SJCRH30 (cell line): ENCODE measurements around the gene KIF13A. TPM values are rescaled to one million over a fixed set of nuclear protein-coding genes. Genes with fewer than 3 reads are reported as not detected.
A peak's percentile ranks its signal among the peaks of the same experiment; 100 is the strongest.

Source experiments
- DNase-seq, 2 experiments: peaks; one replicate each; pipeline ENCODE4 v3.0.0-alpha.2; 2015 to 2020
- H3K27ac ChIP-seq: fragments of 250-450 bp; sonication (Bioruptor Pico); 2 replicates; pipeline ENCODE4 v1.5.1; 2020; ENCODE audit warnings: mild to moderate bottlenecking, moderate library complexity
- H3K27me3 ChIP-seq: fragments of 250-450 bp; sonication (Bioruptor Pico); 2 replicates; pipeline ENCODE4 v1.5.1; 2020; ENCODE audit warnings: mild to moderate bottlenecking, moderate library complexity
- H3K36me3 ChIP-seq: fragments of 250-450 bp; sonication (Bioruptor Pico); 2 replicates; pipeline ENCODE4 v1.5.1; 2020; ENCODE audit warnings: mild to moderate bottlenecking, moderate library complexity
- H3K4me1 ChIP-seq: fragments of 250-450 bp; sonication (Bioruptor Pico); 2 replicates; pipeline ENCODE4 v1.5.1; 2020; ENCODE audit warnings: mild to moderate bottlenecking, moderate library complexity
- H3K4me3 ChIP-seq: fragments of 250-450 bp; sonication (Bioruptor Pico); 2 replicates; pipeline ENCODE4 v1.5.1; 2020; ENCODE audit warnings: mild to moderate bottlenecking, moderate library complexity
- H3K9me3 ChIP-seq: fragments of 250-450 bp; sonication (Bioruptor Pico); replicated peaks from 2 replicates; pipeline ENCODE4 v1.5.1; 2020; ENCODE audit warnings: mild to moderate bottlenecking, moderate library complexity
- total RNA-seq: library from RNA; depleted of rRNA; stranded (reverse); fragments of >200 nt; shearing (Covaris generic); gene quantifications from 2 replicates; pipeline ENCODE4 v1.2.3, GENCODE V29; 2014

KIF13A gene
- total RNA-seq, 1 experiment from 2014 or later: 13.3 TPM

DNA sequence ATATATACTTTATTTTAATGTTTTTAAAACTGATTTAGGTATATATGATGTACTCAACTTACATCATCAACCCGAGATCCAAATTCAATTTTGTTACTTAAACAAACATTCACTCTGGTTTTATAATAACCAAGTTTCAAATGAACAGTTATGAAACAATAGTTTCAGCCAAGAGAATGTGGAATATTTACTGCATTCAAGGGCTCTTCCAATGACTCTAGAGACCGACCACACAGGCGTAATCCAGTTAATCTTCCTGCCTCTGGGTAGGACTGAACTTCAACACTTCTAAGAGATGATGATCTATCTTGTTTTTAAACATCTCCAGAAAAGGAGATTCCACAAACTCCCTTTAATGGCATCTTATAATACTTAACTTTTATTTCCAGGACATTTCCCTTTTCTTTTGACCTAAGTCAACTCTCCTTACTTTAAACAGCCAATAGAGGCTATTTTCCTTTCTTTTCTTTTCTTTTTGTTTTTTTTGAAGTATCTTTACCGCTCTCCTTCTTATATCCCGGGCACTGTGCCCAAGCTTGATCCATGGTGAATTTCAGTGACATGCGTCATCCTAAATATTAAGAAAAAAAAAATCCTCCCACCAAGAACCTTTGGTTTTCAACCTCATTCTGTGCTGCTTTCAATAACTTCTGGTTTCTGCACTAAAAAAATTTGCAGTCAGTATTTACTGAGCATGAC, 110.1 kb downstream of the KIF13A start:
- Histone ChIP-seq H3K4me1 (peaks cover 21% of the 10 kb centered on the region), H3K9me3 (no peaks in the 10 kb centered on the region), H3K36me3 (no peaks in the 10 kb centered on the region), H3K4me3 (peak overlapping the region; percentile 12; the same call in 1 of the 2 replicates), H3K27me3 (no peaks in the 10 kb centered on the region), H3K27ac (peak overlapping the region; percentile 68)
- peak; percentile 70 to 82 for DNase-seq

DNA sequence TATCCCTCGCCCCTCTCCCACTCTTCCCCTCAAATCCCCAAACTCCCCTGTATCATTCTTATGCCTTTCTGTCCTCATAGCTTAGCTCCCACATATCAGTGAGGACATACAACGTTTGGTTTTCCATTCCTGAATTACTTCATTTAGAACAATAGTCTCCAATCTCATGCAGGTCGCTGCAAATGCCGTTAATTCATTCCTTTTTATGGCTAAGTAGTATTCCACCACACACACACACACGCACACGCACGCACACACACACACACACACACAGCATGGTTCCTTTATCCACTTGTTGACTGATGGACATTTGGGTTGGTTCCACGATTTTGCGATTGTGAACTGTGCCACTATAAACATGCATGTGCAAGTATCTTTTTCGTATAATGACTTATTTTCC, 112.7 kb downstream of the KIF13A start:
- Histone ChIP-seq H3K27ac (no peak overlapping the region), H3K9me3 (no peaks in the 10 kb centered on the region), H3K27me3 (no peaks in the 10 kb centered on the region), H3K4me3 (no peak overlapping the region), H3K36me3 (no peaks in the 10 kb centered on the region), H3K4me1 (peaks cover 21% of the 10 kb centered on the region)
- DNase-seq: no peak

DNA sequence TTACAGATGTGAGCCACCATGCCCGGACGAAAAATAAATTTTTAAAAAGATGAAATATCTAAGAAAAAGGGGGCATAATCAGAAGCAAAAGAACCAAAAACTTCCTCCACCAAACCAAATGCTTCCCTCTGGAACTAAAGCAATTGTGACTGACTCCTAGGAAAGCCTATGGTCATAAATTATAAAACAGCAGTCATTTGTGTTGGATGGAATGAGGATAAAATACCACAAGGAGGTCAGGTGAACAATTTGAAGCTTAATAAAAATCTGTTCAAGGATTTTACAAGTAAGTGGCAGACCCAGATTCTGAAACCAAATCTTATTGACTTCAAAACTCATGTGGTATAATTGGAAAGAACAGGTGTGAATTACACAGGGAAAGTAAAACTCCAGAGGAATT, 114.5 kb downstream of the KIF13A start:
- Histone ChIP-seq H3K36me3 (no peaks in the 10 kb centered on the region), H3K9me3 (no peaks in the 10 kb centered on the region), H3K27me3 (no peaks in the 10 kb centered on the region), H3K4me1 (peaks cover 35% of the 10 kb centered on the region), H3K27ac (no peak overlapping the region), H3K4me3 (no peak overlapping the region)
- peak in 1 of 2 experiments; percentile 10 for DNase-seq

DNA sequence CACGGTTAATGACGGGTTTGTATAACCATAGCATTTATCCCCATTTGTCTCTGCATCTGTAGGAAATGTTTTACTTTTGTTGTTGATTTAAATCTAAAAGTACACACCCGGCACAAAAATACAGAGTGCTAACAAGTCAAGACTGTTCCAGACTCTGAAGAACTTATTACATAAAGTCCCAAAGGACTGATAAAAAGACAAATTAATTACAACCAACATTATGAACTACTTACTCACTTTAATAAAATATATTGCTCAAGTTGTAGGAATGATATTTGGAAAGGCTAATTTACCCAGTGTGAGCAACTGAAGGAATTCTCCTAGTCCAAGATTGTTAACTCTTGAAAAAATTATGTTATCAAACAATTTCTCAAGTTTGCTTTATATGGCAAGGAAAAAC, 115.6 kb downstream of the KIF13A start:
- DNase-seq: no peak
- H3K27ac ChIP-seq: no peak overlapping the region
- no peaks in the 10 kb centered on the region for H3K9me3 ChIP-seq
- no peaks in the 10 kb centered on the region for H3K36me3 ChIP-seq
- no peak overlapping the region for H3K4me3 ChIP-seq
- no peaks in the 10 kb centered on the region for H3K27me3 ChIP-seq
- H3K4me1 ChIP-seq: peaks cover 39% of the 10 kb centered on the region

DNA sequence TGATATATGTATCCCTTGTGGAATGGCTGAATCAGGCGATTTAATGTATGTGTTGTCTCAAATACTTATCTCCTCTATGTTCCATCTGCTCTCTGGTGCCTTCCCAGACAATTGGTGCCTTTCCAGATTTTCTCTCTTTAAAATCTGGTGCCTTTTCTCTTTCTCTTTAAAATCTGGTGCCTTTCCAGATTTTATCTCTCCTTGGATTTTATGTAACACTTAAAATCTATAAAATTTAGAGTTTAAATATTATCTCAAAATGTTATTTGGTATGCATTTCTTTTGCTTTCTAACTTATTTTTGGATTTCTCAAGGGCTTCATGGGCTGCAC, 116.3 kb downstream of the KIF13A start:
- Histone ChIP-seq H3K27ac (no peak overlapping the region), H3K36me3 (no peaks in the 10 kb centered on the region), H3K27me3 (no peaks in the 10 kb centered on the region), H3K4me1 (peaks cover 32% of the 10 kb centered on the region), H3K4me3 (no peak overlapping the region), H3K9me3 (no peaks in the 10 kb centered on the region)
- no peak for DNase-seq

DNA sequence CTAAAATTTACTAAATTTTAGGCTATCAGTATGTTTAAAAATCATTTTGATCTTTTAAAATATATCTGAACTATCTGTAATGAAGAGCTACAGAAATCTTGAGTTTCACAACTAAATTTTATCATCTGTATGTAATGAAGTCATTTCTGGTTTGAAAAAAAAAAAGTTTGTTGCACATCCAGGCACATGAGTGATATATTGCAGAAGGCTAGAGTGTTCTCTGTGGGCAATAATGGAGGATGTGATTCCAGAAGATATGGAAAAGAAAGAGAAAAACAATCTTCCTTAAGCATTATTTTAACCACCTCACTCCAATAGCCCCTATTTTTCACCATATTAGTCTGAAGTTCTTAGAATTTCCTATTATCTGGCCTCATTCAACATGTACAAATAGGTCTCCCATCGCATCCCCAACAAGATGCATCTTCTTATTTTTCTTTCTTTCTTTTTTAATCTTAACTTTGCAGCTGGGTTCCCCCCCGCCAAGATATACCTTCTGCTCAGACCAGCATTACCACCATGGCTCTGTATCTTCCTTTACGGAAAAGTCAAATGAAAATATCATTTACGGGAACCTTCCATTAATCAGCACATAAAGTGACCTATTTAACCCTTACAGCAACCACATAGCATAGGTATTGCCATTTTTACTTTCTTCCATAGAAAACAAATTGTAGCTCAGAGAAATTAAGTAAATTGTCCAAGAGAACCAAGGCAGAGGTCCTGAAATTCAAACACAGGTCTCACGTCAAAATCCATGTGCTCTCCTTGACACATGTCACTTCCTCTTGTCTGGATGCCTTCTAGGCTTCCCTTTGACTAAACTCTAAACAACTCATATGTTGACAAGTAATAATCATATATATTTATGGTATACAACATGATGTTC, 116.9 kb downstream of the KIF13A start:
- no peak for DNase-seq

DNA sequence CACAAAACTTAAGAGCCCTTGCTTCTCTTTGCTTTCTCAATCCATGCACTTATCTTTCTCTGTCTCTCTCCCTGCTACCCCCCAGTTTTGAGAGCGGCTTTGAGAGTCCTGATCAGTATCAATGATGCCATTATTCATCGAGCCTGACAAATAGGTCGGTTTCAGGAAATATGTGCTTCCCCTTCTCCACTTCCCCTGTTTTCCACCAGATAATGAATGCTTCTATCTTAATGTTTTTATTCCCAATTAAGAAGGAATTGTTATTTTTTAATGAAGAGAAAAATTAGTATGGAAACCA, 117.7 kb downstream of the KIF13A start:
- H3K27ac ChIP-seq: peak overlapping the region; percentile 46

More for the DNA sequence above, 116.9 kb downstream of the KIF13A start:
- Histone ChIP-seq H3K9me3 (no peaks in the 10 kb centered on the region), H3K27ac (no peak overlapping the region), H3K4me3 (no peak overlapping the region), H3K27me3 (no peaks in the 10 kb centered on the region), H3K36me3 (no peaks in the 10 kb centered on the region), H3K4me1 (peaks cover 30% of the 10 kb centered on the region)

DNA sequence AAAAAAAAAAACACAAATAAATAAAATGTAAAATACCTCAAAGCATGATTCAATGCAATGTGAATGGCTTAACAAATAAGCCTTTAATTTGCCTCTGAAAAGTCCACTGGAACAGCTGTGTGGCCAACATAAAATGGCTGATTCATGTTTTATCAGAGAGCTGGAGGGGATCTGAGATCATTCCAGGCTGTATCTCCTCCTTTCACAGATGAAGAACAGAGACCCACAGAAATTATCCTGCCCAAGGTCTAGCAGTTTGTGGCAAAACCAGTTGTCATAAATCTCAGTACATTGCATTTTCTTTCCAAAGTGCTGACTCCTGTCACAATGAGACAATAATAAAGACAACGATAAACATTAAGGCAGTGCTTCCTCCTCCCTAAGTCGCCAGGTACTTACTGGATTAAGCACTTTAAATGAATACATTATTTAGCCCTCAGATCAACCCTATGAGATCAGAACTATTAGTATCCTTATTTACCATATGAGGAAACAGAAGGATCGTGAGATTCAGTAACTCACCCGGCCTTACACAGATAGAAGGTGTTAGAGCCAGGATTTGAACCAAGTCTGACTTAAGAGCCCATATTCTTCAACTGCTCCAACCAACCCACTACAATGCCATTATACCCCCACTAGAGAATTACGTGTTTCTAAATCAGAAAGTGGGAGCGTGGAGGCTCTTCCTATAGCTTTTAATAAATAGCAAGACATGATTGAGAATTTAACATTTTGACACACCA, 118.3 kb downstream of the KIF13A start:
- Histone ChIP-seq H3K27me3 (no peaks in the 10 kb centered on the region), H3K4me3 (no peak overlapping the region), H3K27ac (peak overlapping the region; percentile 46), H3K4me1 (peaks cover 41% of the 10 kb centered on the region), H3K9me3 (no peaks in the 10 kb centered on the region), H3K36me3 (no peaks in the 10 kb centered on the region)
- peak; percentile 42 to 75 for DNase-seq

More for the DNA sequence above, 117.7 kb downstream of the KIF13A start:
- Histone ChIP-seq H3K9me3 (no peaks in the 10 kb centered on the region), H3K4me3 (no peak overlapping the region), H3K4me1 (peaks cover 37% of the 10 kb centered on the region), H3K27me3 (no peaks in the 10 kb centered on the region), H3K36me3 (no peaks in the 10 kb centered on the region)
- DNase-seq: no peak

DNA sequence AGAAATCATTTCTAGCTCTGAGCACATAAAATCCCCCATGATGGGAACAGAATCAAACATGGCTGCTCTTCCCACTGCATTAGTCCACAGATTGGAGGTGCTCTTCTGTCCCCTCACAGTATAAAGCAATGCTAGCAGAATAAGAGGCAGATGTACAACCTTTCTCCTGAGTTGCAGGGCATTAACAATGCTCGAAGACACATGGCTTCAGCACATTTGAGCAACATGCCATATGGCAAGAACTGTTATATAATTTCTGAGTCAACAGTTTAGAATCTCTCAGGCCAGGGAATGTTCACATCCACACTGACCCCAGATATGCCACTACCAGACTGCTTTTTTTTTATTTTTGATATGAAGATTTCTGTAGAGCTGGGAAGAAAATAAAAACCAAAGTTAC, 119.6 kb downstream of the KIF13A start:
- Histone ChIP-seq H3K27me3 (no peaks in the 10 kb centered on the region), H3K36me3 (no peaks in the 10 kb centered on the region), H3K27ac (peak overlapping the region; percentile 46), H3K9me3 (no peaks in the 10 kb centered on the region), H3K4me3 (no peak overlapping the region), H3K4me1 (peaks cover 44% of the 10 kb centered on the region)
- peak in 1 of 2 experiments; percentile 32 for DNase-seq

DNA sequence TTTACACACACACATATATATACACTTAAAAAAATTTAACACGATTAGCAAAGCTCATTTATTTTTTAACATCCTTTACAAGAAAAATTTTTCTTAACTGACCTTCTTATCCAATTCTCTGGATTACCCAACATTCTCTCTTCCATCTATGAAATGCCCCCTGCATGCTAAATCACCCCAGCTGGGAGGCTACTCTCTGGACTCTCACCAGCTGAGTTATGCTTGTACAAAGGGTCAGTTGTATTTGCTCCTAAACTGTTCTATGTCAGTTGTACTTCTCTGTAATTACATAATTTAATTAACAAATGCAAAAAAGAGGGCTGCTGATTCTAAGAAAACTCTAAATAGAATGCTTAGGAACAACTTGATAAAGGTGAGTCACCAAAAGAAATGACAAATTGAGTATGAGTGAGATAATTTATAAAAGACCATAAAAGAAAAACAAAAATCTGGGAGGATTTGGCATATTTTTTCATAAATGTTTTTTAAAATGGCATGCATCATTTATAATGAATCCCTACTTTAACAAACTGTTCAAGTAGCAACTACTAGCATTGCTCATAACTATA, 120.5 kb downstream of the KIF13A start:
- Histone ChIP-seq H3K4me3 (no peak overlapping the region), H3K4me1 (peaks cover 43% of the 10 kb centered on the region), H3K36me3 (no peaks in the 10 kb centered on the region), H3K27me3 (no peaks in the 10 kb centered on the region), H3K27ac (no peak overlapping the region; the same call in 1 of the 2 replicates), H3K9me3 (no peaks in the 10 kb centered on the region)
- DNase-seq: peak in 1 of 2 experiments; percentile 6

DNA sequence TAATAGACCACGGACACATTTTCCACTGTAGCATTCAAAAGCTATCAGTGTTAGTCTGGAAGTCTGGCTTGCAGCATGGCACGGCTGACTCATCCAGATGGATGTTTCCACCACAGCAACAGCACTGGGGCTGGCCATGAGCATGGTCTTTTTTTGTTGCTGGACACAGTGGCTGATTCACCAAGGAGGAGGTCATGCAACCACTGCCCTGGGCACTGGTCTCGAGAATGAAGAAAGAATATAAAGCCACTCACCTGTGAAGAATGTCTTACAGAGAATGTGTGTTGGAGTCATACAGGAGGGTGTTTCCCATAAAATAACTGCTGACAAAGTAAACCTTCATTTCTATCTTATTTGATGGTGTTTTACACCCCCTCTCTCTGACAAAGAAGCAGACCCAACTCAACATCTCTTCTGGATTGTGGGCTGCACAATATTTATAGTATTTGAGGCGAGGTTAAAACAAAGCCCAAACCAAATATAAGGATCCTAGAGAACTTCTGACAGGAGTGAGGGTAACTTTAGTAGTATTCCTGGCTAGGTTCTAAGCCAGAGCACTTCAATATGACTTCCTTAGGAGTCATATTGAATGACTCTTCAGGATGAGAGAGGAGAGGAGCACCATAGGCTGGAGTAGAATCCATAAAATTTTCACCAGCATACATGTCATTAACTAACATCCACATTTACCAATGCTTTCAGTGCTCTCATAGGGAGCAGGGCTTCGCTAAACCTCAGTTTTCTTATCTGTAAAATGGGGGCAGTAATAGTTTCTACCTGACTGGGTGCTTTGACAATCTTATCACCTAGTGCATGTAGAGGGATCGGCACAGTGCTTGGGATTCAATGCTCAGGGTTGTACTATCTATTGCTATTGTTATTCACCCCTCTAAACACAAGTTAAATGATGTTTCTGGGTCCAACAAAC, 121.4 kb downstream of the KIF13A start:
- Histone ChIP-seq H3K27ac (peak overlapping the region; percentile 89), H3K36me3 (no peaks in the 10 kb centered on the region), H3K4me3 (no peak overlapping the region), H3K27me3 (no peaks in the 10 kb centered on the region), H3K9me3 (no peaks in the 10 kb centered on the region), H3K4me1 (peaks cover 43% of the 10 kb centered on the region)
- DNase-seq: peak; percentile 30 to 50

DNA sequence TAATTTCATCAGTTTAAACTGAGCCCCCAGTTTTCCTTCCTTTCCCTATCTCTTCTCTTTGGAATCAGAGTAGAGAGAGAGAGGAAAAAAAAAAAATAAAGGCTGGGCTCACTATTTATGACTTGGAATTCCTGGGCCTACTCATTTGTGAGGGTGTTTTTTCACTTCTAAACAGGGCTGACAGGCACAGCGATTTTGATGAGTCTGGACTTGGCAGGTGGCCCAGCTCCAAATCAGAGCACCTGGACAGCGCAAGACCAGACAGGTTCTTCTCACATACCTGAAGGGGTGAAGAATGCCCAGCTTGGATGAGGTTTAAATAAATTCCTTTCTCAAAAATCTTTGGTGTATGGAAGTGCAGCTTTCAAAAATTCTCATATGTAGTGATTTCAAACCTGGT, 122.2 kb downstream of the KIF13A start:
- DNase-seq: peak in 1 of 2 experiments; percentile 4
- no peaks in the 10 kb centered on the region for H3K27me3 ChIP-seq
- no peaks in the 10 kb centered on the region for H3K9me3 ChIP-seq
- H3K36me3 ChIP-seq: no peaks in the 10 kb centered on the region
- peak overlapping the region; percentile 89 for H3K27ac ChIP-seq
- peaks cover 43% of the 10 kb centered on the region for H3K4me1 ChIP-seq
- no peak overlapping the region for H3K4me3 ChIP-seq

DNA sequence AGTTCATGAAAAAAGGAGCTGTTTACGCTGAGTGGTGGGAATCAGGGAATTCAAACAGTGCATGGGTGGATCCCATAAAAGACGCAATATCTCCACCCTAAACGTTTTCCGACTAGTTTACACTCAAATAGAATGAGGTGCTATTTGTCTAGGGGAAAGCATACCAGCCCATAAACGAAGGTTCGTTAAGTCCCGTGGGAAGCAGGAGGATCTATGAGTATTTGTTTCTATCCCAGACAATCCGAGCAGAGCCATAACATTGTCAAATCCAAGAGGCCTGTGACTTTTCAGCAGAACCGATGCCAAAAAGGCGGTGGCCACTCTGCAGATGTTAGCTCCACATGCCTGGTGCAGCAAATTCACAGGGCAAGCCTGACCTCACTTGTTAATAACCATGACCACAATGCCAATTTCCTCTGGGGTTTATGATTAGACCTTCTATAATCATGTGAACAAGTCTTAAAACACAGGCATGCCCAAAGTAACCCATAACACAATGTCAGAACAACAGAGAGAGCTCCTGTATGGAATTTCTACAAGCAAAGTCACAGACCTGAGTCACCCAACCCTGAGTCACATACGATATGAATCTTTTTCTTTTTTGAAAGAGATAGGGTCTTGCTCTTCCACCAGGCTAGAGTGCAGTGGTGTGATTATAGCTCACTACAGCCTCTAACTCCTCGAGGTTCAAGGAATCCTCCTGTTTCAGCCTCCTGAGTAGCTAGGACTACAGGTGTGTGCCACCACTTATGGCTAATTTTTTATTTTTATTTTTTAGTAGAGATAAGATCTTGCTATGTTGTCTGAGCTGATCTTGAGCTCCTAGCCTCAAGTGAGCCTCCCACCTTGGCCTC, 123.3 kb downstream of the KIF13A start:
- Histone ChIP-seq H3K4me3 (peak overlapping the region; percentile 48), H3K27me3 (no peaks in the 10 kb centered on the region), H3K27ac (peak overlapping the region; percentile 89), H3K4me1 (peaks cover 37% of the 10 kb centered on the region), H3K36me3 (no peaks in the 10 kb centered on the region), H3K9me3 (no peaks in the 10 kb centered on the region)
- DNase-seq: peak; percentile 77 to 86
